ENCODE measurements around the gene MTHFS.

Gene MTHFS

DNA sequence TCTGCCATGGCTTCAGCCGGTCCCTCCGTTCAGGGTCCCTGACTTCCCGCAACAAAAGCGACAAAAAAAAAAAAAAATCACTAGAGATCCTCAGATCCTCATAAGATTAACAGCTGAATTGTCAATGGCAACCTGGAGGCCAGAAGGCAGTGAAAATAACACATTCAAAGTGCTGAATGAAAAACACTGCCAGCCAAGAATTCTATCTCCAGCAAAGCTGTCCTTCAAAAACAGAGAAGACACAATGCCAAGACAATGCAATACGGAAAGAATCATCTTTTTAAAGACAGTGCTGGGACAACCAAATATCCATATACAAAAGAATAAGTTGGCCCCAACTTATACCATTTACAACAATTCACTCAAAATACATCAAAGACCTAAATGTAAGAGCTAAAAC lies 21.6 kb downstream of the MTHFS start:
- no peak for DNase-seq (ENCODE audit: low spot score)
- in situ Hi-C loops (cut with MboI; ENCODE audit: low pct_unique_long_range_greater_than_20kb, low sequenced_read_pairs, unreplicated experiment): no loop called here
- TF ChIP-seq CTCF (IDR thresholded peaks at IDR 0.05; ENCODE audit: extremely low read depth, insufficient read depth, missing control alignments): no peak

- no peak for TF ChIP-seq CTCF (IDR thresholded peaks at IDR 0.05; ENCODE audit: extremely low read depth, insufficient read depth, missing control alignments)
- DNase-seq (ENCODE audit: low spot score): no peak
- in situ Hi-C loops (cut with MboI; ENCODE audit: low pct_unique_long_range_greater_than_20kb, low sequenced_read_pairs, unreplicated experiment): no loop called here
Observed at GRCh38 chr15:79874242-79874641, 22.6 kb downstream of the MTHFS start.

- DNase-seq (ENCODE audit: low spot score): no peak
- in situ Hi-C loops (cut with MboI; ENCODE audit: low pct_unique_long_range_greater_than_20kb, low sequenced_read_pairs, unreplicated experiment): no loop called here
- TF ChIP-seq CTCF (IDR thresholded peaks at IDR 0.05; ENCODE audit: extremely low read depth, insufficient read depth, missing control alignments): no peak
Observed at GRCh38 chr15:79872358-79873017, 24.3 kb downstream of the MTHFS start.

DNA sequence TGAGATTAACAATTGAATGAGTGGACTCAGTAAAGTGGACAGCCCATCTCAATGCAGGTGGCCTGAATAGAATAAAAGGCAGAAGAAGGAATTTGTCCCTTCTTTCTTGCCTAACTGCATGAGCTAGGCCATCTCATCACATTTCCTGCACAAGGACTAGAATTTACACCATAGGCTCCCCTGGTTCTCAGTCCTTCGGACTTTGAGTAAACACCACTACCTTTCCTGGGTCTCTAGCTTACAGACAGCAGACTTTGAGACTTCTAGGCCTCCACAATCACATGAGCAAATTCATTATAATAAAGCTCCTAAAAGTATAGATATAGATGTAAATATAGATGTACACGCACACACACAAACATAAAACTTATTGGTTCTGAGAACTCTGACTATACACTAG lies 28.3 kb downstream of the MTHFS start:
- DNase-seq (ENCODE audit: low spot score): no peak
- in situ Hi-C loops (cut with MboI; ENCODE audit: low pct_unique_long_range_greater_than_20kb, low sequenced_read_pairs, unreplicated experiment): no loop called here
- no peak for TF ChIP-seq CTCF (IDR thresholded peaks at IDR 0.05; ENCODE audit: extremely low read depth, insufficient read depth, missing control alignments)

DNA sequence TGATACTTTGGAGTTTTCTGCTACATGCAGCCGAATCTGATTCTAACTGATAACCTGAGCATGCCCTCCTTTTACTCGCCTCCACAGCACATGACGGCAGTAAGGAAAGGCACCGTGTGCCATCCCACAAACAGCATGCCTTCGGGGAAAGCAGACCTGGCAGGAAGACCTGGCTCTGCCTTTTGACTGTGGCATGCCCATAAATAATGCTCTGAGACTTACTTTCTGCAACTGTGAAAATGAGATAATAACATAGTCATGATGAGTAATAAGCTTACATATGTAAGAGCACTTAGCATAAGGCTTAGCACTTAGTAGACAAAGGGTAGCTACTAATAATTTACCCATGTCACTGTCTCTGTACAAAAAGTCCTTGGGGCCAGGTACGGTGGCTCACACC lies 32.9 kb downstream of the MTHFS start:
- DNase-seq (ENCODE audit: low spot score): no peak
- in situ Hi-C loops (cut with MboI; ENCODE audit: low pct_unique_long_range_greater_than_20kb, low sequenced_read_pairs, unreplicated experiment): no loop called here
- no peak for TF ChIP-seq CTCF (IDR thresholded peaks at IDR 0.05; ENCODE audit: extremely low read depth, insufficient read depth, missing control alignments)

DNA sequence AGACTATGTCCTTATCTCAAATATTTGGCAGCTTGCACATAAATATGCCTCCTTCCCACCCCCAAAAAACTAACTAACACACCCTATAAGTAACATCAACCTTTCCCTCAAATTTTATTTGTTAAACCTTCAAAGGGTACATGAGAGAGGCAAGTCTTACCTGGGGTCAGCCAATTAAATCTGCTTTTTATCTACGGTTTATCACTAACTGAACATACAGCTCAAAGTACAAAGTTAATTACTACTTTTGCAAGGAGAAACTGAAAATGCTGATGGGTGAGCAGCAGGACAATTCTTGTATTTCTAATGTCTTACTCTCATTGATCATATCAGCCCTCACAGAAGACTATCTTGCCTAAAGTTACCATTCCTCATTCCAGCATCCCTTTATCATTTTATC lies 34.6 kb downstream of the MTHFS start:
- DNase-seq (ENCODE audit: low spot score): no peak
- TF ChIP-seq CTCF (IDR thresholded peaks at IDR 0.05; ENCODE audit: extremely low read depth, insufficient read depth, missing control alignments): no peak
- in situ Hi-C loops (cut with MboI; ENCODE audit: low pct_unique_long_range_greater_than_20kb, low sequenced_read_pairs, unreplicated experiment): no loop called here
